Trophoblast cell (in vitro differentiated cells and primary cell): ENCODE data around the gene ODC1.

Experiments
- DNase-seq, 2 donors: peaks; one replicate each; pipeline ENCODE4 v3.0.0-alpha.2; 2016
- H2AFZ ChIP-seq: 2 replicates; pipeline ENCODE4 v1.6.1; 2013; ENCODE audit warnings: low read length, moderate library complexity, mild to moderate bottlenecking; ENCODE audit not compliant: insufficient read depth, poor library complexity
- H2AK5ac ChIP-seq: 2 replicates; pipeline ENCODE4 v1.6.1; 2013; ENCODE audit warnings: mild to moderate bottlenecking, low read length
- H2BK120ac ChIP-seq: 2 replicates; pipeline ENCODE4 v1.6.1; 2013; ENCODE audit warnings: low read length, mild to moderate bottlenecking, moderate library complexity; ENCODE audit not compliant: insufficient read depth, poor library complexity
- H2BK12ac ChIP-seq: 2 replicates; pipeline ENCODE4 v1.6.1; 2013; ENCODE audit warnings: mild to moderate bottlenecking, low read length, moderate library complexity
- H2BK5ac ChIP-seq: 2 replicates; pipeline ENCODE4 v1.6.1; 2013; ENCODE audit warnings: low read length, low read depth, moderate library complexity, mild to moderate bottlenecking; ENCODE audit not compliant: poor library complexity
- H3K14ac ChIP-seq: 2 replicates; pipeline ENCODE4 v1.6.1; 2013; ENCODE audit warnings: mild to moderate bottlenecking, low read length
- H3K18ac ChIP-seq: 2 replicates; pipeline ENCODE4 v1.6.1; 2013; ENCODE audit warnings: mild to moderate bottlenecking, low read length
- H3K23ac ChIP-seq: 2 replicates; pipeline ENCODE4 v1.6.1; 2013; ENCODE audit warnings: low read length
- H3K27ac ChIP-seq: 2 replicates; pipeline ENCODE4 v1.5.1; 2013; ENCODE audit warnings: low read depth, mild to moderate bottlenecking, inconsistent platforms, low read length, moderate library complexity
- H3K27me3 ChIP-seq: 2 replicates; pipeline ENCODE4 v1.6.1; 2013; ENCODE audit warnings: inconsistent platforms, mild to moderate bottlenecking, low read length, moderate library complexity; ENCODE audit not compliant: insufficient read depth
- H3K36me3 ChIP-seq, 2 experiments: 1 replicate in 1 of 2; 2 replicates in 1 of 2; pipeline ENCODE4 v1.6.1; 2013; ENCODE audit warnings: low read length in 2 of 2, mild to moderate bottlenecking in 2 of 2, moderate library complexity in 1 of 2; ENCODE audit not compliant: insufficient read depth in 2 of 2, control insufficient read depth in 1 of 2
- H3K4ac ChIP-seq: 2 replicates; pipeline ENCODE4 v1.6.1; 2013; ENCODE audit warnings: low read depth, mild to moderate bottlenecking, low read length, moderate library complexity
- H3K4me1 ChIP-seq, 2 experiments: 1 replicate in 1 of 2; 2 replicates in 1 of 2; pipeline ENCODE4 v1.6.1; 2013; ENCODE audit warnings: low read length in 2 of 2, mild to moderate bottlenecking in 2 of 2, moderate library complexity in 1 of 2; ENCODE audit not compliant: insufficient read depth in 2 of 2, control insufficient read depth in 1 of 2
- H3K4me2 ChIP-seq: 2 replicates; pipeline ENCODE4 v1.6.1; 2013; ENCODE audit warnings: inconsistent platforms, mild to moderate bottlenecking, low read length, moderate library complexity
- H3K4me3 ChIP-seq: 2 replicates; pipeline ENCODE4 v1.5.1; 2013; ENCODE audit warnings: mild to moderate bottlenecking, low read depth, low read length, inconsistent platforms
- H3K79me1 ChIP-seq: one replicate; pipeline ENCODE4 v1.6.1; 2013; ENCODE audit warnings: low read length
- H3K79me2 ChIP-seq: 2 replicates; pipeline ENCODE4 v1.6.1; 2013; ENCODE audit warnings: low read length, mild to moderate bottlenecking; ENCODE audit not compliant: control insufficient read depth, insufficient read depth, poor library complexity
- H3K9ac ChIP-seq: 2 replicates; pipeline ENCODE4 v1.6.1; 2013; ENCODE audit warnings: mild to moderate bottlenecking, low read length
- H3K9me3 ChIP-seq: 2 replicates; pipeline ENCODE4 v1.6.1; 2013; ENCODE audit warnings: low read depth, mild to moderate bottlenecking, control low read depth, inconsistent platforms, low read length; ENCODE audit not compliant: insufficient read depth
- H4K12ac ChIP-seq: 2 replicates; pipeline ENCODE4 v1.6.1; 2013; ENCODE audit warnings: low read depth, mild to moderate bottlenecking, low read length, moderate library complexity
- H4K8ac ChIP-seq: 2 replicates; pipeline ENCODE4 v1.6.1; 2013; ENCODE audit warnings: low read depth, mild to moderate bottlenecking, low read length, moderate library complexity
- H4K91ac ChIP-seq: one replicate; pipeline ENCODE4 v1.6.1; 2013; ENCODE audit warnings: low read depth, mild to moderate bottlenecking, low read length, moderate library complexity
- WGBS: extraction: QIAGEN DNeasy Blood & Tissue Kit; methylation state at CpG from one replicate; pipeline ENCODE4 v1.1.7; 2013; ENCODE audit warnings: missing lambda C conversion rate; ENCODE audit not compliant: insufficient read length, insufficient coverage; ENCODE audit errors: extremely low coverage; 5-methylcytosine and 5-hydroxymethylcytosine counted together

Gene ODC1

DNA sequence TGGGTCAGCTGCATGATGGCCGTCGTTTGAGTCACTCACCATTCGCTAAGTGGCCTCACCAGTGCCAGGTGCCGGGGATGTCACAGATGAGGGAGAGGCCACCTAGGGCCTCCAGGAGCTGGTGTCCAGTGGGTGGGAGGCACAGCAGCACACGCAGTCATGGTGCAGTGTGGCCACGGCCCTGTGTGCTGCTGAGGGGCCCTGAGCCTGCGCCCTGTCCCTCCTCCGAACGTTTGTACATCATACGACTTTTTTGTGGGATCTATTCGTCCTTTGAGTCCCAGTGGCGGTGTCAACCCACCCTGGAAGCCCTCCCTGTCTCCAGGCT is 30.1 kb upstream of the ODC1 start:
- H3K27ac ChIP-seq: no peak overlapping the region
- H3K79me2 ChIP-seq: no peaks in the 10 kb centered on the region
- WGBS: no CpG with 5 or more reads among the region's 12 CpGs

GRCh38 chr2:10477443-10478297 is 29.5 kb upstream of the ODC1 start:
- H3K23ac ChIP-seq: no peak overlapping the region
- no peak overlapping the region for H2AK5ac ChIP-seq
- H2BK5ac ChIP-seq: no peak overlapping the region
- H3K27me3 ChIP-seq: no peaks in the 10 kb centered on the region
- WGBS: no CpG with 5 or more reads among the region's 16 CpGs
- H3K14ac ChIP-seq: no peak overlapping the region
- H3K79me2 ChIP-seq: no peaks in the 10 kb centered on the region
- H3K9me3 ChIP-seq: peaks cover 3% of the 10 kb centered on the region
- no peaks in the 10 kb centered on the region for H3K4me1 ChIP-seq
- H2BK12ac ChIP-seq: no peak overlapping the region
- H2AFZ ChIP-seq: no peak overlapping the region
- no peaks in the 10 kb centered on the region for H3K36me3 ChIP-seq
- H3K27ac ChIP-seq: no peak overlapping the region
- no peak overlapping the region for H4K8ac ChIP-seq
- no peak overlapping the region for H3K4ac ChIP-seq
- H2BK120ac ChIP-seq: no peak overlapping the region
- no peak overlapping the region for H4K12ac ChIP-seq
- no peak overlapping the region for H3K4me3 ChIP-seq
- H3K79me1 ChIP-seq: no peaks in the 10 kb centered on the region
- no peak for DNase-seq
- H3K9ac ChIP-seq: no peak overlapping the region
- no peak overlapping the region for H4K91ac ChIP-seq
- H3K18ac ChIP-seq: no peak overlapping the region
- H3K4me2 ChIP-seq: no peak overlapping the region

More for the DNA sequence above, 30.1 kb upstream of the ODC1 start:
- no peak overlapping the region for H3K18ac ChIP-seq
- no peak overlapping the region for H3K4ac ChIP-seq
- no peak overlapping the region for H2BK12ac ChIP-seq
- no peak overlapping the region for H4K12ac ChIP-seq
- H3K79me1 ChIP-seq: no peaks in the 10 kb centered on the region
- H2BK5ac ChIP-seq: no peak overlapping the region
- no peak overlapping the region for H3K23ac ChIP-seq
- H3K14ac ChIP-seq: no peak overlapping the region
- no peak overlapping the region for H2BK120ac ChIP-seq
- H4K8ac ChIP-seq: no peak overlapping the region
- no peaks in the 10 kb centered on the region for H3K4me1 ChIP-seq
- no peak overlapping the region for H3K9ac ChIP-seq
- no peak for DNase-seq
- no peak overlapping the region for H3K4me2 ChIP-seq
- peaks cover 3% of the 10 kb centered on the region for H3K9me3 ChIP-seq
- H3K4me3 ChIP-seq: no peak overlapping the region
- H2AK5ac ChIP-seq: no peak overlapping the region
- no peak overlapping the region for H4K91ac ChIP-seq
- no peak overlapping the region for H2AFZ ChIP-seq
- no peaks in the 10 kb centered on the region for H3K27me3 ChIP-seq
- no peaks in the 10 kb centered on the region for H3K36me3 ChIP-seq

DNA sequence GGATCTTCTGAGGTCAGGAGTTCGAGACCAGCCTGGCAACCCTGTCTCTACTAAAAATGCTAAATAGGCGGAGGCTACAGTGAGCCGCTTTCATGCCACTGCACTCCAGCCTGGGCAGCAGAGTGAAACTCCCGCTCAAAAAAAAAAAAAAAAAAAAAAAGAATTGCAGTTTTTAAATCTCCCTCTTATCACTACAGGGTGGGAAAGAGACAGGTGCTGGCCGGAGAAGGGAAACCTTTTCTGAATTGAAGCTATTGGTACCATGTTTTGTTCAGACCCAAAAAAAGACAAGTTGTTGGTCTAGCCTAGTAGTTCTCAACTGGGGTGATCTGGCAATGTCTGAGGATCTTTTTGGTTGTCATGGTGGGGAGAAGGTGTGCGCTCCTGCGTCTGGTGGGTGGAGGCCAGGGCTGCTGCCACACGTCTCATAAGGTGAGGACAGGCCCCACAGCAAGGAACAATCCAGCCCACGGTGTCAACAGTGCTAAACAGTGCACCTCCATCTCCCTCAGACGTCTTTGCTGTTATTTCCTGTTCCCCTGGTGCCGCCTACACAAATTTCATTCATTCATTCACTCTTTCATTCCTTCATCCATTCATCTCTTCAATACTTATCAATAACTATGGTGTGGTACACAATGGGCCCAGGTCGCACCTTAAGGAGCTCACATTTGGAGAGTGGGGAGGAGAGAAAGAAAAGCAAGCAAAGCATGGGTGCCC is 28.8 kb upstream of the ODC1 start:
- Histone ChIP-seq H3K4me2 (no peak overlapping the region), H2AFZ (no peak overlapping the region), H3K18ac (no peak overlapping the region), H3K27me3 (no peaks in the 10 kb centered on the region), H4K8ac (no peak overlapping the region), H4K91ac (no peak overlapping the region), H2BK12ac (no peak overlapping the region), H3K4me3 (no peak overlapping the region), H3K23ac (no peak overlapping the region), H3K27ac (no peak overlapping the region), H3K9ac (no peak overlapping the region), H3K79me2 (no peaks in the 10 kb centered on the region), H3K9me3 (peaks cover 3% of the 10 kb centered on the region), H2BK120ac (no peak overlapping the region), H3K4ac (no peak overlapping the region), H4K12ac (no peak overlapping the region), H3K79me1 (no peaks in the 10 kb centered on the region), H3K14ac (no peak overlapping the region), H3K4me1 (no peaks in the 10 kb centered on the region), H2AK5ac (no peak overlapping the region), H3K36me3 (no peaks in the 10 kb centered on the region), H2BK5ac (no peak overlapping the region)
- no CpG with 5 or more reads among the region's 12 CpGs for WGBS
- DNase-seq: no peak

DNA sequence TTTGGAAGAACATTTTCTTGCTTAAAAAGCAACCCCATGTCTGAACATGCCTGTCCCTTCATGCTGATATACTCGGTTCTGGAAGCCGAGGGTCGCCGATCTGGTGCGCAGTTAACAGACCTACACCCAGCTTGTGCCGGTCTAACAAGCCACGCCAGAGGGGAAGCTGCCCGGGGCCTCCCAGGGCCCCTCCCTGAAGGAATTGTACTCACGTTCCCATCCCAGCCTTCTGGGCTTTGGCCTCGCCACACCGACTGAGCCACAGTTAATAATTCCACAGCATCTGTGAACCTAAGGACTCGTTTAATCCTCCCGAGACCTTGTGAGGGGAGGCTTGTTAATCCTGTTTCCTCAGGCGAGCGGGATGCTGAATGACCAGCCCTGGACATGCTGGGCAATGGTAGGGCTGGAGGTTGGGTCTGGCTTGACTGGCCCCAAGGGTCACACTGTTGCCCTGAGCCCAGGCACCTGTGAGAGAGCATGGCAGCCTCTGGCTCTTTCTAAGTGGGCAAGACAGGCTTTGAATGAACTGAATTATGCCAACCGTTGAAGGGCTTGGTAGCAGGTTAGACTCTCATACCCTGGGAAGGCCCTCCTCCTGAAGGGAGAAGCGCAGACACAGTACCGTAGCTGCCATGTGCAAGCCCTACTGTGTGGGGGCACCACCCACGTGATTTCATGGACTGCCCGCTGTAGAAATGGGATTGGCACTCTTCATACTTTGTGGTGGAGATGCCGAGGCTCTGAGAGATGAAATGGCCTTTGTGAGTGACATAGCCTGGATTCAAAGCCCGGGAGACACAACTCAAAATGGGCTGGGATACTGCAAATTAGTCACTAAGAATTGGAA is 27.9 kb upstream of the ODC1 start:
- no peak overlapping the region for H3K14ac ChIP-seq
- DNase-seq: no peak
- no peak overlapping the region for H4K91ac ChIP-seq
- no peak overlapping the region for H3K23ac ChIP-seq
- no peak overlapping the region for H3K27ac ChIP-seq
- peaks cover 3% of the 10 kb centered on the region for H3K9me3 ChIP-seq
- no peak overlapping the region for H3K4me2 ChIP-seq
- no peak overlapping the region for H2BK12ac ChIP-seq
- no peak overlapping the region for H3K4ac ChIP-seq
- no peaks in the 10 kb centered on the region for H3K4me1 ChIP-seq
- no peak overlapping the region for H4K8ac ChIP-seq
- H3K4me3 ChIP-seq: no peak overlapping the region
- H3K79me1 ChIP-seq: no peaks in the 10 kb centered on the region
- no peaks in the 10 kb centered on the region for H3K27me3 ChIP-seq
- H2BK120ac ChIP-seq: no peak overlapping the region
- no peak overlapping the region for H2AK5ac ChIP-seq
- H3K79me2 ChIP-seq: no peaks in the 10 kb centered on the region
- H4K12ac ChIP-seq: no peak overlapping the region
- no peak overlapping the region for H3K9ac ChIP-seq
- H2AFZ ChIP-seq: no peak overlapping the region
- H3K18ac ChIP-seq: no peak overlapping the region
- no CpG with 5 or more reads among the region's 22 CpGs for WGBS
- no peaks in the 10 kb centered on the region for H3K36me3 ChIP-seq
- H2BK5ac ChIP-seq: no peak overlapping the region
